ENCODE measurements around the gene BIRC7.

Gene BIRC7

DNA sequence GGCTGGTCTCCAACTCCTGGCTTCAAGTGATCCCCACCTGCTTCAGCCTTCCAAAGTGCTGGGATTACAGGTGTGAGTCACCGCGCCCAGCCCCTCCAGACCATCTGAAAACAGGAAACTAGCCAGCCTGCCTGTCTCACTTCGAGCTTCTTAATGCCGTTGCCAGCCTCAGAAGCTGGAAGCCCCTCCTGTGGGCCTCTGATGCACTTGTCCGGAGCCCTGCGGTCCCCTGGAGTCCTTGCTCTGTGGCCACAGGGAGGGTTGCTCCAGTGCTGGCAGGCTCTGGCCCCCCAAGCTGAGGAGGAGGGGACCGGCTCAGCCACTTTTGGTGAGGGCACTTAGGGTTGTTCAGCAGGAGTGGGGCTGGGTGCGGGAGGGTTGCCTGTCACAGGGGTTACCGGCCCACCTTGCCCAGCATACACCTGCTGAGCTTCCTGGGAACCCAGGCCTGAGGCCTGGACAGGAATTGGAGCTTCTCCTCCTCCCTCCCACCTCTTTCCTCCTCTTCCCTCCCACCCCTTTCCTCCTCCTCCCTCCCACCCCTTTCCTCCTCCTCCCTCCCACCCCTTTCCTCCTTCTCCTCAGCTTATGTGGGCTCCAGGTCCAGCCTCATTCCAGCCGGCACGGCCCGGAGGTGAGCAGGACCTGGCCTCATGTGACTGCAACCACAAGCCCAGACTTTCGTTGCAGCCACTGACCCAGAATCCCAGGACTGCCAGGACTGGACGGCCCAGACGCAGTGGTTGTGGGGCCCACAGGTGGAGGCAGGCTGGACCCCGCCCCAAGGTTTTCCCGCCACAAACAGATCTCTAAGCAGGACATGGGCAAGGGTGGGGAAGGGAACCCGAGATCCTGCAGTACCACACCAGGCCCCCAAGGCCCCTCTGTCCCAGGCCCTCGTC lies 9.4 kb upstream of the BIRC7 start:
- no peak for DNase-seq

DNA sequence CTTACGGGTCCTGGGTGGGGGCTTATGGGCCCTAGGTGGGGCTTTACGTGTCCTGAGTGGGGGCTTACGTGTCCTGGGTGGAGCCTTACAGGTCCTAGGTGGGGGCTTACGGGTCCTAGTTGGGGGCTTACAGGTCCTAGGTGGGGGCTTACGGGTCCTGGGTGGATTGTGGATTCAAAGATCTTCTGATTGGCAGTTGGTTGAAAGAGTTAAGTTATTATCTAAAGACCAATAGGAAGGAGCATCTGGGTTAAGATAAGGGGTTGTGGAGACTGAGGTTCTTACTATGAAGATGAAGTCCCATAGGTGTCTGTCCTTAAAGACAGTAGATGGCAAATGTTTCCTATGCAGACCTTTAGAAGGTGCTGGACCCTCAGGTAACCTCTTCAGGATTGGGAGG lies 8.4 kb upstream of the BIRC7 start:
- DNase-seq: no peak

- DNase-seq: no peak
Measured at GRCh38 chr20:63228806-63229205, 6.9 kb upstream of the BIRC7 start.

- DNase-seq: no peak
Measured at GRCh38 chr20:63230800-63231268, 4.9 kb upstream of the BIRC7 start.

- no peak for DNase-seq
Measured at GRCh38 chr20:63232235-63233060, 3.3 kb upstream of the BIRC7 start.

GRCh38 chr20:63233061-63233344 lies 2.7 kb upstream of the BIRC7 start:
- no peak for DNase-seq

DNA sequence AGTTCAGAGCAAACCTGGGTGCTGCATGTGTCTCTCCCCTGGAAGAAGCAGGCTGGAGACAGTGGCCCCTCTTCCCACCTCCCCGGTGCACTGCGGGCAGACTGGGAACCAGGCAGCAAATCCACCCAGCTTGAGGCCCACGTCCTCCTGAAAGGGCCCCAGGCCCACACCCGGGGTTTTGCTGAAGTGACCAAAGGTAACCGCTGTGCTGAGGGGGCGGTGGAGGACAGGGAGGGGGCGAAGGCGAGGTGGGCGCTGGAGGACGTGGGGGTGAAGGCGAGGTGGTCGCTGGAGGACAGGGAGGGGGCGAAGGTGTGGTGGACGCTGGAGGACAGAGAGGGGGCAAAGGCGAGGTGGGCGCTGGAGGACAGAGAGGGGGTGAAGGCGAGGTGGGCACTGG lies 1.8 kb upstream of the BIRC7 start:
- DNase-seq: no peak

GRCh38 chr20:63234693-63235398 lies 859 bp upstream of the BIRC7 start:
- no peak for DNase-seq

DNA sequence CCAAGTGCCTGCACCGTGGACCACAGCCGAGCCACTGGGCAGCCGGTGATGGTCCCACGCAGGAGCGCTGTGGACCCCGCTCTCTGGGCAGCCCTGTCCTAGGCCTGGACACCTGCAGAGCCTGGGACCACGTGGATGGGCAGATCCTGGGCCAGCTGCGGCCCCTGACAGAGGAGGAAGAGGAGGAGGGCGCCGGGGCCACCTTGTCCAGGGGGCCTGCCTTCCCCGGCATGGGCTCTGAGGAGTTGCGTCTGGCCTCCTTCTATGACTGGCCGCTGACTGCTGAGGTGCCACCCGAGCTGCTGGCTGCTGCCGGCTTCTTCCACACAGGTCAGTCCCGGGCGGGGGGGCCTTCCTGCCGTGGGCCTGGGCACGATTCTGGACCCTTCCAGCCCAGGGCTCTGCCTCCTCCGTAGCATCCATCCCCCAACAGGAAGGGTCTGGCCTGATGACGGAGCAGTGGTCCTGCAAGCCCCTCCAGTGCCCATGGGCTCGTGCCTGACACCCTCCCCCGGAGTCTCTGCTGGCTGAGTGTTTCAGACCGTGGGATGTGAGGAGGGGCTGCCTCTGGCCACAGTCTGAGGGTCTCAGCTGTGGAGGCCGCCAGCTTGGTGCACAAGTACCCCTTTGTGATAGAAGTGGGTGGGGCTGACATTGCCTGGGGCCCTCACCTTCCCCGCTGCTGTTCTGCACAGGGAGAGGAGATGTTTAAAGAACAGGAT lies 572 bp downstream of the BIRC7 start:
- DNase-seq: no peak

GRCh38 chr20:63238031-63238430 lies 2.3 kb downstream of the BIRC7 start:
- DNase-seq: no peak

GRCh38 chr20:63238514-63239125 lies 2.9 kb downstream of the BIRC7 start:
- DNase-seq: no peak

- no peak for DNase-seq
Measured at GRCh38 chr20:63239431-63239830, 3.7 kb downstream of the BIRC7 start.

DNA sequence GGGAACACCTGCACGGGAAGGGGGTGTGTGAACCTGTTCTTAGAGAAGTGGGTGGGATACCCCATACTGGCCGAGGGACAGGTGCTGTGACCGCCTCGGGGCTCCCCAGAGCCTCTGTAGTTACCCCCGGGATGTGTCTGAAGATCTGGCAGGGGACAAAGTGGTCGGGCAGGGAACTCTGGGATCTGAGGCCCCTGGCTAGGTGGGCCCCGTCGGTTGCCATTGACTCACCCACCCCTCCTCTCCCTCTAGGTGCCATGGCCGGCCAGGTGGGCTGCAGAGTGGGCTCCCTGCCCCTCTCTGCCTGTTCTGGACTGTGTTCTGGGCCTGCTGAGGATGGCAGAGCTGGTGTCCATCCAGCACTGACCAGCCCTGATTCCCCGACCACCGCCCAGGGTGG lies 4.3 kb downstream of the BIRC7 start:
- no peak for DNase-seq

DNA sequence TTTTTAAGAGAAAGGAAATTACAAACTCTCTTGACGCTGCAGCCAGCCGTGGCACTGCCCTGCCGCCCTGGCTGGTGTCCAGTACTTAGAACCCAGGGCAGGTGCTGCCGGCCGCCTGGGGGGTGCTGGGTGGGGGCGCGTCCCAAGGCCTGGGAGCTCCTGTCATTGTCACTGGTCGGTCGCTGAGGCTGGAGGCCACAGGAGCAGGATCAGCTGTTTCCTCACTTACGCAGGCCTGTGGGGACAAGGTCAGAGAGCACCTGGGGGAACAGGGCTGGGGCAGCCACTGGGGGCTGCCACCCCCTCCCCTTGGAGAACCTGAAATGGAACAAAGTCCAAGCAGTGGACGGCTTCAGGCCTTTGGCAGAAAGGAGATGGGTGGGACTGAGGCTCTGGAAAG lies 5.6 kb downstream of the BIRC7 start:
- DNase-seq: no peak

- DNase-seq: no peak
Measured at GRCh38 chr20:63242736-63243135, 7.0 kb downstream of the BIRC7 start.

DNA sequence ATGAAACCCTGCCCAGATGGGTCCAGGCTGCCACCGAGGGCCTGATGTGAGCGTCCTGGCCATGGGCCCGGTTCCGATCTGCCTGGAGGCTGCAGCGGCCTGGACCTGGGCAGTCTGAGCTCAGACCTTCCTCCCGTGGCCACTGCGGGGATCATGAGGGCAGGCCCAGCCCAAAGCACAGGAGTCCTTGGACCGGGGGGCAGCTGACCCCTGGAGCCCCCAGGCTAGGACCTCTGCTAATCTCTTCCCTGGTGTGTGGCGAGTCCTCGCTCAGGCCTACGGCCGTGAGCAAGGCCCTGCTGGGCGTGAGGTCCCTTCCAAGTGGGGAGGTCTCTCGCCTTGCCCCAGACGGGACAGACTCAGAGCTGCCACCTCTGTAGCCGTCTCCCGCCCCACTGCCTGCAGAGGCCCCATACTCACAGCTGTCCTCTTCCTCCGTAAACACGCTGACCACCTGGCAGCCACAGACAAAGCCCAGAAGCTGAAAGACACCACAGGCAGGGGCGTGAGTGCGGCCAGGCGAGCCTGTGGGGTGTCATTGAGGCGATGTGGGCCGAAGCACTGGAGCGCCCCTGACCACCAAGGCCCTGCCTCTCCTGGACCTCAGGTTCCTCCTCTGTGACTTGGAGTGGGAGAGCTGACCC lies 8.0 kb downstream of the BIRC7 start:
- DNase-seq: no peak

GRCh38 chr20:63244468-63244867 lies 8.8 kb downstream of the BIRC7 start:
- no peak for DNase-seq

GRCh38 chr20:63246490-63247288 lies 11.0 kb downstream of the BIRC7 start:
- DNase-seq: no peak

GRCh38 chr20:63247671-63248228 lies 12.0 kb downstream of the BIRC7 start:
- DNase-seq: no peak

DNA sequence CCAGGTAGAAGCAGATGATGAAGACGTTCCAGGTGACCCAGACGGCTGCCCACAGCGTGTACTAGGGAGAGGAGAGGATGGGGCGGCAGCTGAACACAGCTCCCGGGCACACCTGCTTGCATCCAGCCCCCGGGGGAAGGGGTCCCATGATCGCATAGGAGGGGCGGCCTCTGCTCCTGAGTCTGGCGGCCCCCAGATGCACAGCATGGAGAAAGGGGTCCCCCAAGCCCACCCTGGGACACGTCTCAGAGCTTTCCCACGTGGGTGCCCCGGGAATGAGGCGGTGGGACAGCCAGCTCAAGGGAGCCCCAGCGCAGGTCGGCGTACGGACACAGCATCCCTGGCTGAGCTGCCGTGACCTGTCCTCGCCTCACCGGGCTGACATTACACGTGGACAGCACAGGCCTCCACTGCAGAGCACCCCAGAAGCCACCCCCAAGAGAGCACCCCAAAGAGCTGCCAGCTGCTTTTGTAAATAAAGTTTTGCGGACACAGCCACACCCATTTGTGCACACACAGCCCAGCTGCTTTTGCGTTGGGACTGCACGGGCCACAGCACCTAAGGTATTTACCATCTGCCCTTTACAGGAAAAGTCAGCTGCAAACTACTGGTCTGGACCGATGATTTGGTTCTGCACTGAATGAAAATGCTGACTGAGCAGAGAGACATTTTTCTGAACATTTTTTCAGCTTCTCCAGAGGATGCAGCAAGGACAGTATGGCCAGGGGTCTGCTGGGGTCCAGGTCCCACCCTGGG lies 13.3 kb downstream of the BIRC7 start:
- DNase-seq: no peak

Data from activated CD4-positive, alpha-beta T cell treated with anti-CD3 and anti-CD28 coated beads, Interleukin-10, Interleukin-2, amounts not matched to agents 100 ng/mL and 50 ng/mL, durations not matched to agents 16 hours and 8 hours (primary cell).